Fibroblast of lung (primary cell): Measurements from ENCODE around the gene SLC44A4.
"Not testable (repeated sequence)": the region's sequence is repeated elsewhere in the genome, so short reads cannot be mapped to it uniquely, and the experiment has no call there.

Experiments used
- EZH2 ChIP-seq: IDR thresholded peaks from 2 replicates; pipeline ENCODE4 v1.5.1; 2012; ENCODE audit warnings: low read length, control low read depth, mild to moderate bottlenecking; ENCODE audit errors: missing control alignments
- TF ChIP-seq, protein P1 (sequence below), 2 donors: IDR thresholded peaks in 1 of 2; conservative IDR thresholded peaks in 1 of 2; 1 replicate in 1 of 2; 2 replicates in 1 of 2; pipeline ENCODE4 v1.5.1; 2011 to 2012; ENCODE audit warnings: low read length in 2 of 2, control low read depth in 1 of 2, inconsistent platforms in 1 of 2, low read depth in 1 of 2, mild to moderate bottlenecking in 1 of 2

DNA sequence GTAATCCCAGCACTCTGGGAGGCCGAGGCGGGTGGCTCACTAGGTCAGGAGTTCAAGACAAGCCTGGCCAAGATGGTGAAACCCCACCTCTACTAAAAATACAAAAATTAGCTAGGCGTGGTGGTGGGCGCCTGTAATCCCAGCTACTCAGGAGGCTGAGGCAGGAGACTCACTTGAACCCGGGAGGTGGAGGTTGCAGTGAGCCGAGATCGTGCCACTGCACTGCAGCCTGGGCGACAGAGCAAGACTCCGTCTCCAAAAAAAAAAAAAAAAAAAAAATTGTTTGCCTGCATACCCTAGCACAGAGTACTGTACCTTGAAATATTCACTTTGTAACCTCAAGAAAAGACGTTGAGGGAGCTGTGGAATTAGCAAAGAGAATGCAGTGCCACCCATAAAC lies 58.4 kb downstream of the SLC44A4 start:
- TF ChIP-seq, protein P1, sequence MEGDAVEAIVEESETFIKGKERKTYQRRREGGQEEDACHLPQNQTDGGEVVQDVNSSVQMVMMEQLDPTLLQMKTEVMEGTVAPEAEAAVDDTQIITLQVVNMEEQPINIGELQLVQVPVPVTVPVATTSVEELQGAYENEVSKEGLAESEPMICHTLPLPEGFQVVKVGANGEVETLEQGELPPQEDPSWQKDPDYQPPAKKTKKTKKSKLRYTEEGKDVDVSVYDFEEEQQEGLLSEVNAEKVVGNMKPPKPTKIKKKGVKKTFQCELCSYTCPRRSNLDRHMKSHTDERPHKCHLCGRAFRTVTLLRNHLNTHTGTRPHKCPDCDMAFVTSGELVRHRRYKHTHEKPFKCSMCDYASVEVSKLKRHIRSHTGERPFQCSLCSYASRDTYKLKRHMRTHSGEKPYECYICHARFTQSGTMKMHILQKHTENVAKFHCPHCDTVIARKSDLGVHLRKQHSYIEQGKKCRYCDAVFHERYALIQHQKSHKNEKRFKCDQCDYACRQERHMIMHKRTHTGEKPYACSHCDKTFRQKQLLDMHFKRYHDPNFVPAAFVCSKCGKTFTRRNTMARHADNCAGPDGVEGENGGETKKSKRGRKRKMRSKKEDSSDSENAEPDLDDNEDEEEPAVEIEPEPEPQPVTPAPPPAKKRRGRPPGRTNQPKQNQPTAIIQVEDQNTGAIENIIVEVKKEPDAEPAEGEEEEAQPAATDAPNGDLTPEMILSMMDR (conservative IDR thresholded peaks at IDR 0.05 in 1 of 2, IDR thresholded peaks at IDR 0.05 in 1 of 2; ENCODE audit: low read depth in 1 of 2, low read length in 2 of 2) = not testable (repeated sequence)
- not testable (repeated sequence) for TF ChIP-seq EZH2
